Neural cell (in vitro differentiated cells): ENCODE data around the gene SHISAL1. TPM values are rescaled to one million over a fixed set of nuclear protein-coding genes. Genes with fewer than 3 reads are reported as not detected.

Source experiments
- H2AFZ ChIP-seq: fragments of 200-600, 300-800 bp; sonication (generic), shearing (Covaris generic); 2 replicates; pipeline ENCODE4 v1.6.0; 2014; ENCODE audit warnings: low read depth, mild to moderate bottlenecking, antibody characterized with exemption, low read length, moderate library complexity
- H3F3A ChIP-seq: fragments of 200-600 bp; shearing (Covaris generic); 2 replicates; pipeline ENCODE4 v1.6.1; 2016; ENCODE audit warnings: mild to moderate bottlenecking, moderate library complexity, mixed read lengths, antibody characterized with exemption, low read length; ENCODE audit not compliant: insufficient read depth, poor library complexity, severe bottlenecking
- H3K27ac ChIP-seq: fragments of 200-600, 300-800 bp; sonication (generic), shearing (Covaris generic); 2 replicates; pipeline ENCODE4 v1.5.1; 2014; ENCODE audit warnings: mild to moderate bottlenecking, low read length, moderate library complexity
- H3K27me3 ChIP-seq: fragments of 300-800, 200-600 bp; sonication (generic), shearing (Covaris generic); 2 replicates; pipeline ENCODE4 v1.6.0; 2014; ENCODE audit warnings: mild to moderate bottlenecking, low read depth, low read length, moderate library complexity; ENCODE audit not compliant: insufficient read depth
- H3K36me3 ChIP-seq: fragments of 300-800, 200-600 bp; sonication (generic), shearing (Covaris generic); 2 replicates; pipeline ENCODE4 v1.5.1; 2014; ENCODE audit warnings: mild to moderate bottlenecking, antibody characterized with exemption, low read length, moderate library complexity; ENCODE audit not compliant: insufficient read depth
- H3K4me2 ChIP-seq: fragments of 300-800, 200-600 bp; sonication (generic), shearing (Covaris generic); 2 replicates; pipeline ENCODE4 v1.6.0; 2014; ENCODE audit warnings: mild to moderate bottlenecking, low read length
- H3K4me3 ChIP-seq: fragments of 300-800, 200-600 bp; sonication (generic), shearing (Covaris generic); 2 replicates; pipeline ENCODE4 v1.5.1; 2014; ENCODE audit warnings: mild to moderate bottlenecking, low read length, moderate library complexity
- H3K79me2 ChIP-seq: fragments of 200-600 bp; shearing (Covaris generic); replicated peaks from 2 replicates; pipeline ENCODE4 v1.6.0; 2014; ENCODE audit warnings: mild to moderate bottlenecking, low read length, moderate library complexity; ENCODE audit not compliant: insufficient read depth
- H3K9ac ChIP-seq: fragments of 300-800, 200-600 bp; sonication (generic), shearing (Covaris generic); 2 replicates; pipeline ENCODE4 v1.6.1; 2016; ENCODE audit warnings: mild to moderate bottlenecking, low read length, mixed read lengths
- H3K9me2 ChIP-seq: fragments of 200-600 bp; shearing (Covaris generic); 2 replicates; pipeline ENCODE4 v1.6.1; 2016; ENCODE audit warnings: mild to moderate bottlenecking, low read length, mixed read lengths; ENCODE audit not compliant: insufficient read depth
- H3K9me3 ChIP-seq: fragments of 200-600, 300-800 bp; sonication (generic), shearing (Covaris generic); 2 replicates; pipeline ENCODE4 v1.6.1; 2016; ENCODE audit warnings: mild to moderate bottlenecking, mixed run types, low read length, moderate library complexity, mixed read lengths
- H4K20me1 ChIP-seq: fragments of 200-600 bp; shearing (Covaris generic); 2 replicates; pipeline ENCODE4 v1.6.1; 2016; ENCODE audit warnings: mild to moderate bottlenecking, mixed run types; ENCODE audit not compliant: insufficient read depth
- CTCF ChIP-seq: fragments of 450-650 bp; IDR thresholded peaks from 2 replicates; pipeline ENCODE4 v1.5.1; 2014; ENCODE audit warnings: antibody characterized with exemption, mild to moderate bottlenecking, moderate library complexity; ENCODE audit not compliant: poor library complexity, severe bottlenecking
- EP300 ChIP-seq: fragments of 450-650 bp; conservative IDR thresholded peaks from 2 replicates; pipeline ENCODE4 v1.6.1; 2014; ENCODE audit warnings: antibody characterized with exemption, mild to moderate bottlenecking, moderate library complexity; ENCODE audit not compliant: poor library complexity, severe bottlenecking
- EZH2 ChIP-seq: fragments of 200-600, 300-800 bp; shearing (Covaris generic), sonication (generic); IDR thresholded peaks from 2 replicates; pipeline ENCODE4 v1.6.1; 2014; ENCODE audit warnings: antibody characterized with exemption, low read length, borderline replicate concordance, mild to moderate bottlenecking; ENCODE audit not compliant: insufficient read depth, poor library complexity, severe bottlenecking
- MXI1 ChIP-seq: fragments of 450-650 bp; conservative IDR thresholded peaks from 2 replicates; pipeline ENCODE4 v1.6.1; 2014; ENCODE audit warnings: antibody characterized with exemption, mild to moderate bottlenecking; ENCODE audit not compliant: poor library complexity, severe bottlenecking
- POLR2AphosphoS5 ChIP-seq: IDR thresholded peaks from 2 replicates; pipeline ENCODE4 v1.6.1; 2012
- RAD21 ChIP-seq: fragments of 450-650 bp; conservative IDR thresholded peaks from 2 replicates; pipeline ENCODE4 v1.6.1; 2014; ENCODE audit warnings: antibody characterized with exemption, mild to moderate bottlenecking, moderate library complexity
- SMC3 ChIP-seq: fragments of 450-650 bp; conservative IDR thresholded peaks from 2 replicates; pipeline ENCODE4 v1.6.1; 2014; ENCODE audit warnings: antibody characterized with exemption, mild to moderate bottlenecking, moderate library complexity; ENCODE audit not compliant: poor library complexity
- TAF1 ChIP-seq: IDR thresholded peaks from 2 replicates; pipeline ENCODE4 v1.6.1; 2012; ENCODE audit warnings: low read depth
- polyA plus RNA-seq: library from polyadenylated mRNA; depleted of rRNA; stranded (reverse); fragments of >200 nt; gene quantifications from 2 replicates; pipeline ENCODE4 v1.2.3, GENCODE V29; 2014
- TF ChIP-seq, protein P1 (sequence below): IDR thresholded peaks from 2 replicates; pipeline ENCODE4 v1.6.1; 2012; ENCODE audit warnings: borderline replicate concordance

Gene SHISAL1
- polyA plus RNA-seq, 1 donor from 2014 or later, result 15.4 TPM

GRCh38 chr22:44202261-44202789 is 110.4 kb downstream of the SHISAL1 start:
- Histone ChIP-seq H3K27ac (no peak overlapping the region), H3K4me2 (no peak overlapping the region), H3K27me3 (no peaks in the 10 kb centered on the region), H3K36me3 (no peaks in the 10 kb centered on the region), H3K79me2 (no peaks in the 10 kb centered on the region), H2AFZ (no peak overlapping the region), H3F3A (no peaks in the 10 kb centered on the region), H3K9ac (no peak overlapping the region), H3K4me3 (no peak overlapping the region), H3K9me3 (no peaks in the 10 kb centered on the region), H4K20me1 (no peaks in the 10 kb centered on the region), H3K9me2 (no peaks in the 10 kb centered on the region)
- TF ChIP-seq CTCF, result no peak
- TF ChIP-seq, protein P1, sequence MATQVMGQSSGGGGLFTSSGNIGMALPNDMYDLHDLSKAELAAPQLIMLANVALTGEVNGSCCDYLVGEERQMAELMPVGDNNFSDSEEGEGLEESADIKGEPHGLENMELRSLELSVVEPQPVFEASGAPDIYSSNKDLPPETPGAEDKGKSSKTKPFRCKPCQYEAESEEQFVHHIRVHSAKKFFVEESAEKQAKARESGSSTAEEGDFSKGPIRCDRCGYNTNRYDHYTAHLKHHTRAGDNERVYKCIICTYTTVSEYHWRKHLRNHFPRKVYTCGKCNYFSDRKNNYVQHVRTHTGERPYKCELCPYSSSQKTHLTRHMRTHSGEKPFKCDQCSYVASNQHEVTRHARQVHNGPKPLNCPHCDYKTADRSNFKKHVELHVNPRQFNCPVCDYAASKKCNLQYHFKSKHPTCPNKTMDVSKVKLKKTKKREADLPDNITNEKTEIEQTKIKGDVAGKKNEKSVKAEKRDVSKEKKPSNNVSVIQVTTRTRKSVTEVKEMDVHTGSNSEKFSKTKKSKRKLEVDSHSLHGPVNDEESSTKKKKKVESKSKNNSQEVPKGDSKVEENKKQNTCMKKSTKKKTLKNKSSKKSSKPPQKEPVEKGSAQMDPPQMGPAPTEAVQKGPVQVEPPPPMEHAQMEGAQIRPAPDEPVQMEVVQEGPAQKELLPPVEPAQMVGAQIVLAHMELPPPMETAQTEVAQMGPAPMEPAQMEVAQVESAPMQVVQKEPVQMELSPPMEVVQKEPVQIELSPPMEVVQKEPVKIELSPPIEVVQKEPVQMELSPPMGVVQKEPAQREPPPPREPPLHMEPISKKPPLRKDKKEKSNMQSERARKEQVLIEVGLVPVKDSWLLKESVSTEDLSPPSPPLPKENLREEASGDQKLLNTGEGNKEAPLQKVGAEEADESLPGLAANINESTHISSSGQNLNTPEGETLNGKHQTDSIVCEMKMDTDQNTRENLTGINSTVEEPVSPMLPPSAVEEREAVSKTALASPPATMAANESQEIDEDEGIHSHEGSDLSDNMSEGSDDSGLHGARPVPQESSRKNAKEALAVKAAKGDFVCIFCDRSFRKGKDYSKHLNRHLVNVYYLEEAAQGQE, result no peak
- TF ChIP-seq EP300, result no peak
- TF ChIP-seq MXI1, result no peak
- no peak for TF ChIP-seq EZH2
- TF ChIP-seq RAD21, result no peak
- TF ChIP-seq TAF1, result no peak
- TF ChIP-seq POLR2AphosphoS5, result no peak
- TF ChIP-seq SMC3, result no peak

GRCh38 chr22:44201665-44202064 is 111.1 kb downstream of the SHISAL1 start:
- Histone ChIP-seq H3K4me3 (no peak overlapping the region), H3K27ac (no peak overlapping the region), H3K9me2 (no peaks in the 10 kb centered on the region), H3K4me2 (no peak overlapping the region), H3F3A (no peaks in the 10 kb centered on the region), H3K9ac (no peak overlapping the region), H3K9me3 (no peaks in the 10 kb centered on the region), H2AFZ (no peak overlapping the region), H3K27me3 (no peaks in the 10 kb centered on the region), H3K79me2 (no peaks in the 10 kb centered on the region), H3K36me3 (no peaks in the 10 kb centered on the region), H4K20me1 (no peaks in the 10 kb centered on the region)
- TF ChIP-seq RAD21, result no peak
- TF ChIP-seq EP300, result no peak
- TF ChIP-seq SMC3, result no peak
- no peak for TF ChIP-seq MXI1
- TF ChIP-seq EZH2, result no peak
- no peak for TF ChIP-seq POLR2AphosphoS5
- TF ChIP-seq TAF1, result no peak
